Measurements from ENCODE around the gene DOK6. TPM values are rescaled to one million over a fixed set of nuclear protein-coding genes. Genes with fewer than 3 reads are reported as not detected.

Gene DOK6
- total and polyA plus RNA-seq, 2 experiments from 2014 or later = 0.29 to 0.42 TPM

GRCh38 chr18:69880083-69880482 lies 479.4 kb downstream of the DOK6 start:
- peaks cover 2% of the 10 kb centered on the region; the same call in 2 of the 3 replicates for H3K36me3 Mint-ChIP-seq (ENCODE audit: low read depth)
- H3K27ac Mint-ChIP-seq = peak overlapping the region; percentile 90; the same call in 1 of the 2 replicates
- H3K27ac ChIP-seq (ENCODE audit: low read depth) = peak overlapping the region; percentile 35
- peaks cover 6% of the 10 kb centered on the region for H3K9me2 ChIP-seq (ENCODE audit: insufficient read depth)
- H3K27me3 ChIP-seq (ENCODE audit: insufficient read depth) = no peaks in the 10 kb centered on the region
- H3K4me2 ChIP-seq = peak overlapping the region; percentile 24; the same call in 1 of the 2 replicates
- peaks cover 3% of the 10 kb centered on the region for H3K27me3 Mint-ChIP-seq (ENCODE audit: insufficient read depth, low read depth, poor library complexity)
- H3K36me3 ChIP-seq (ENCODE audit: insufficient read depth) = no peaks in the 10 kb centered on the region
- DNase-seq (ENCODE audit: low spot score) (no peak), ATAC-seq (no peak)
- H3K9me3 Mint-ChIP-seq = peaks cover 2% of the 10 kb centered on the region; the same call in 1 of the 3 replicates
- H3K79me2 ChIP-seq (replicated peaks; ENCODE audit: insufficient read depth) = no peaks in the 10 kb centered on the region
- H3K4me1 ChIP-seq (ENCODE audit: insufficient read depth) = peaks cover 9% of the 10 kb centered on the region; the same call in 1 of the 2 replicates
- H2AFZ ChIP-seq = no peak overlapping the region
- no peak overlapping the region for H3K4me3 ChIP-seq
- H3F3A ChIP-seq (replicated peaks; ENCODE audit: low read depth) = no peaks in the 10 kb centered on the region
- no peaks in the 10 kb centered on the region for H4K20me1 ChIP-seq (replicated peaks; ENCODE audit: insufficient read depth)
- TF ChIP-seq CREB1 (CRISPR knock-in tag; IDR thresholded peaks at IDR 0.05; ENCODE audit: low read depth) = no peak
- peaks cover 31% of the 10 kb centered on the region for H3K4me1 Mint-ChIP-seq
- H3K4me3 Mint-ChIP-seq = no peak overlapping the region

GRCh38 chr18:69882965-69883668 lies 482.4 kb downstream of the DOK6 start:
- no peak overlapping the region for H3K27ac ChIP-seq (ENCODE audit: low read depth)
- H3K36me3 Mint-ChIP-seq (ENCODE audit: low read depth) = peaks cover 2% of the 10 kb centered on the region; the same call in 1 of the 3 replicates
- H3K27ac Mint-ChIP-seq = no peak overlapping the region
- ATAC-seq (no peak), DNase-seq (ENCODE audit: low spot score) (no peak)
- H3K79me2 ChIP-seq (replicated peaks; ENCODE audit: insufficient read depth) = no peaks in the 10 kb centered on the region
- no peak overlapping the region for H2AFZ ChIP-seq
- H3K9me3 Mint-ChIP-seq = peaks cover 2% of the 10 kb centered on the region; the same call in 1 of the 3 replicates
- peaks cover 29% of the 10 kb centered on the region for H3K4me1 Mint-ChIP-seq
- no peaks in the 10 kb centered on the region for H3K27me3 ChIP-seq (ENCODE audit: insufficient read depth)
- H4K20me1 ChIP-seq (replicated peaks; ENCODE audit: insufficient read depth) = no peaks in the 10 kb centered on the region
- H3K36me3 ChIP-seq (ENCODE audit: insufficient read depth) = no peaks in the 10 kb centered on the region
- no peaks in the 10 kb centered on the region for H3K9me2 ChIP-seq (ENCODE audit: insufficient read depth)
- no peak overlapping the region for H3K4me2 ChIP-seq
- H3K4me1 ChIP-seq (ENCODE audit: insufficient read depth) = peaks cover 9% of the 10 kb centered on the region; the same call in 1 of the 2 replicates
- H3K27me3 Mint-ChIP-seq (ENCODE audit: insufficient read depth, low read depth, poor library complexity) = peaks cover 7% of the 10 kb centered on the region
- no peak overlapping the region for H3K4me3 Mint-ChIP-seq
- no peaks in the 10 kb centered on the region for H3F3A ChIP-seq (replicated peaks; ENCODE audit: low read depth)
- H3K4me3 ChIP-seq = no peak overlapping the region
- TF ChIP-seq NANOG (IDR thresholded peaks at IDR 0.05; ENCODE audit: borderline replicate concordance) (no peak), ZNF114 (CRISPR knock-in tag; IDR thresholded peaks at IDR 0.05) (no peak), REST (IDR thresholded peaks at IDR 0.05; ENCODE audit: unreplicated experiment) (no peak), ETS1 (IDR thresholded peaks at IDR 0.05) (no peak), ZNF462 (CRISPR knock-in tag; IDR thresholded peaks at IDR 0.05) (no peak)
